Neural cell (in vitro differentiated cells): ENCODE data around the gene SND1. TPM values are rescaled to one million over a fixed set of nuclear protein-coding genes. Genes with fewer than 3 reads are reported as not detected.

Experiments
- H2AFZ ChIP-seq: fragments of 200-600, 300-800 bp; sonication (generic), shearing (Covaris generic); 2 replicates; pipeline ENCODE4 v1.6.0; 2014; ENCODE audit warnings: low read depth, mild to moderate bottlenecking, antibody characterized with exemption, low read length, moderate library complexity
- H3F3A ChIP-seq: fragments of 200-600 bp; shearing (Covaris generic); 2 replicates; pipeline ENCODE4 v1.6.1; 2016; ENCODE audit warnings: mild to moderate bottlenecking, moderate library complexity, mixed read lengths, antibody characterized with exemption, low read length; ENCODE audit not compliant: insufficient read depth, poor library complexity, severe bottlenecking
- H3K27ac ChIP-seq: fragments of 200-600, 300-800 bp; sonication (generic), shearing (Covaris generic); 2 replicates; pipeline ENCODE4 v1.5.1; 2014; ENCODE audit warnings: mild to moderate bottlenecking, low read length, moderate library complexity
- H3K27me3 ChIP-seq: fragments of 300-800, 200-600 bp; sonication (generic), shearing (Covaris generic); 2 replicates; pipeline ENCODE4 v1.6.0; 2014; ENCODE audit warnings: mild to moderate bottlenecking, low read depth, low read length, moderate library complexity; ENCODE audit not compliant: insufficient read depth
- H3K36me3 ChIP-seq: fragments of 300-800, 200-600 bp; sonication (generic), shearing (Covaris generic); 2 replicates; pipeline ENCODE4 v1.5.1; 2014; ENCODE audit warnings: mild to moderate bottlenecking, antibody characterized with exemption, low read length, moderate library complexity; ENCODE audit not compliant: insufficient read depth
- H3K4me2 ChIP-seq: fragments of 300-800, 200-600 bp; sonication (generic), shearing (Covaris generic); 2 replicates; pipeline ENCODE4 v1.6.0; 2014; ENCODE audit warnings: mild to moderate bottlenecking, low read length
- H3K4me3 ChIP-seq: fragments of 300-800, 200-600 bp; sonication (generic), shearing (Covaris generic); 2 replicates; pipeline ENCODE4 v1.5.1; 2014; ENCODE audit warnings: mild to moderate bottlenecking, low read length, moderate library complexity
- H3K79me2 ChIP-seq: fragments of 200-600 bp; shearing (Covaris generic); replicated peaks from 2 replicates; pipeline ENCODE4 v1.6.0; 2014; ENCODE audit warnings: mild to moderate bottlenecking, low read length, moderate library complexity; ENCODE audit not compliant: insufficient read depth
- H3K9ac ChIP-seq: fragments of 300-800, 200-600 bp; sonication (generic), shearing (Covaris generic); 2 replicates; pipeline ENCODE4 v1.6.1; 2016; ENCODE audit warnings: mild to moderate bottlenecking, low read length, mixed read lengths
- H3K9me2 ChIP-seq: fragments of 200-600 bp; shearing (Covaris generic); 2 replicates; pipeline ENCODE4 v1.6.1; 2016; ENCODE audit warnings: mild to moderate bottlenecking, low read length, mixed read lengths; ENCODE audit not compliant: insufficient read depth
- H3K9me3 ChIP-seq: fragments of 200-600, 300-800 bp; sonication (generic), shearing (Covaris generic); 2 replicates; pipeline ENCODE4 v1.6.1; 2016; ENCODE audit warnings: mild to moderate bottlenecking, mixed run types, low read length, moderate library complexity, mixed read lengths
- H4K20me1 ChIP-seq: fragments of 200-600 bp; shearing (Covaris generic); 2 replicates; pipeline ENCODE4 v1.6.1; 2016; ENCODE audit warnings: mild to moderate bottlenecking, mixed run types; ENCODE audit not compliant: insufficient read depth
- EP300 ChIP-seq: fragments of 450-650 bp; conservative IDR thresholded peaks from 2 replicates; pipeline ENCODE4 v1.6.1; 2014; ENCODE audit warnings: antibody characterized with exemption, mild to moderate bottlenecking, moderate library complexity; ENCODE audit not compliant: poor library complexity, severe bottlenecking
- EZH2 ChIP-seq: fragments of 200-600, 300-800 bp; shearing (Covaris generic), sonication (generic); IDR thresholded peaks from 2 replicates; pipeline ENCODE4 v1.6.1; 2014; ENCODE audit warnings: antibody characterized with exemption, low read length, borderline replicate concordance, mild to moderate bottlenecking; ENCODE audit not compliant: insufficient read depth, poor library complexity, severe bottlenecking
- MXI1 ChIP-seq: fragments of 450-650 bp; conservative IDR thresholded peaks from 2 replicates; pipeline ENCODE4 v1.6.1; 2014; ENCODE audit warnings: antibody characterized with exemption, mild to moderate bottlenecking; ENCODE audit not compliant: poor library complexity, severe bottlenecking
- POLR2AphosphoS5 ChIP-seq: IDR thresholded peaks from 2 replicates; pipeline ENCODE4 v1.6.1; 2012
- RAD21 ChIP-seq: fragments of 450-650 bp; conservative IDR thresholded peaks from 2 replicates; pipeline ENCODE4 v1.6.1; 2014; ENCODE audit warnings: antibody characterized with exemption, mild to moderate bottlenecking, moderate library complexity
- SMC3 ChIP-seq: fragments of 450-650 bp; conservative IDR thresholded peaks from 2 replicates; pipeline ENCODE4 v1.6.1; 2014; ENCODE audit warnings: antibody characterized with exemption, mild to moderate bottlenecking, moderate library complexity; ENCODE audit not compliant: poor library complexity
- TAF1 ChIP-seq: IDR thresholded peaks from 2 replicates; pipeline ENCODE4 v1.6.1; 2012; ENCODE audit warnings: low read depth
- polyA plus RNA-seq: library from polyadenylated mRNA; depleted of rRNA; stranded (reverse); fragments of >200 nt; gene quantifications from 2 replicates; pipeline ENCODE4 v1.2.3, GENCODE V29; 2014
- TF ChIP-seq, protein P1 (sequence below): IDR thresholded peaks from 2 replicates; pipeline ENCODE4 v1.6.1; 2012; ENCODE audit warnings: borderline replicate concordance
- TF ChIP-seq, protein P2 (sequence below): fragments of 450-650 bp; IDR thresholded peaks from 2 replicates; pipeline ENCODE4 v1.5.1; 2014; ENCODE audit warnings: antibody characterized with exemption, mild to moderate bottlenecking, moderate library complexity; ENCODE audit not compliant: poor library complexity, severe bottlenecking

SND1 gene
- polyA plus RNA-seq, 1 donor from 2014 or later, result 37.4 TPM

DNA sequence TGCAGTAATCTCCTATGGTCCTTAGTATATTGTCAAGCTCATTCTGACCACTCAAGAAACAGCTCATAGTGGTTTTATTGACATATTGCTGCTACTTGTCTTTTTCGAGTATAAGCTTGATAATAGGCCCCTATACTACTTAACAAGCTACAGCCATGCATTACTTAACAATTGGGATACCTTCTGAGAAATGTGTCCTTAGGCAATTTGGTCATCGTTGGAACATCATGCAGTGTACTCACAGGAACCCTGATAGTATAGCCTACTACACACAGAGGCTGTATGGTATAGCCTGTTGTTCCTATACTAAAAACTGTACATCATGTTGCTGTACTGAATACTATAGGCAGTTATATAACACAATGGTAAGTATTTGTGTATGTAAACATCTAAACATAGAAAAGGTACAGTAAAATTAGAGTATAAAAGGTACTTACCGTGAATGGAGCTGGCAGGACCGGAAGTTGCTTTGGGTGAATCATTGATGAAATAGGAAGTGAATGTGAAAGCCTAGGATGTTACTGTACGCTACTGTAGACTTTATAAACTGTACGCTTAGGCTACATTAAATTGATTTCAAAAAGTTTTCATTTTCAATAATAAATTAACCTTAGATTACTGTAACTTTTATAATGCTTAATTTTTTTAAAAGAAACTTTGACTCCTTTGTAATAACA, 218.4 kb downstream of the SND1 start:
- Histone ChIP-seq H2AFZ (no peak overlapping the region), H3K27me3 (no peaks in the 10 kb centered on the region), H3K9me2 (no peaks in the 10 kb centered on the region), H3K36me3 (no peaks in the 10 kb centered on the region), H3K9ac (no peak overlapping the region), H3K4me2 (no peak overlapping the region), H3K4me3 (no peak overlapping the region), H3K79me2 (no peaks in the 10 kb centered on the region), H3K27ac (no peak overlapping the region), H4K20me1 (no peaks in the 10 kb centered on the region), H3F3A (no peaks in the 10 kb centered on the region), H3K9me3 (no peaks in the 10 kb centered on the region)
- no peak for TF ChIP-seq RAD21
- no peak for TF ChIP-seq MXI1
- no peak for TF ChIP-seq POLR2AphosphoS5
- TF ChIP-seq, protein P1, sequence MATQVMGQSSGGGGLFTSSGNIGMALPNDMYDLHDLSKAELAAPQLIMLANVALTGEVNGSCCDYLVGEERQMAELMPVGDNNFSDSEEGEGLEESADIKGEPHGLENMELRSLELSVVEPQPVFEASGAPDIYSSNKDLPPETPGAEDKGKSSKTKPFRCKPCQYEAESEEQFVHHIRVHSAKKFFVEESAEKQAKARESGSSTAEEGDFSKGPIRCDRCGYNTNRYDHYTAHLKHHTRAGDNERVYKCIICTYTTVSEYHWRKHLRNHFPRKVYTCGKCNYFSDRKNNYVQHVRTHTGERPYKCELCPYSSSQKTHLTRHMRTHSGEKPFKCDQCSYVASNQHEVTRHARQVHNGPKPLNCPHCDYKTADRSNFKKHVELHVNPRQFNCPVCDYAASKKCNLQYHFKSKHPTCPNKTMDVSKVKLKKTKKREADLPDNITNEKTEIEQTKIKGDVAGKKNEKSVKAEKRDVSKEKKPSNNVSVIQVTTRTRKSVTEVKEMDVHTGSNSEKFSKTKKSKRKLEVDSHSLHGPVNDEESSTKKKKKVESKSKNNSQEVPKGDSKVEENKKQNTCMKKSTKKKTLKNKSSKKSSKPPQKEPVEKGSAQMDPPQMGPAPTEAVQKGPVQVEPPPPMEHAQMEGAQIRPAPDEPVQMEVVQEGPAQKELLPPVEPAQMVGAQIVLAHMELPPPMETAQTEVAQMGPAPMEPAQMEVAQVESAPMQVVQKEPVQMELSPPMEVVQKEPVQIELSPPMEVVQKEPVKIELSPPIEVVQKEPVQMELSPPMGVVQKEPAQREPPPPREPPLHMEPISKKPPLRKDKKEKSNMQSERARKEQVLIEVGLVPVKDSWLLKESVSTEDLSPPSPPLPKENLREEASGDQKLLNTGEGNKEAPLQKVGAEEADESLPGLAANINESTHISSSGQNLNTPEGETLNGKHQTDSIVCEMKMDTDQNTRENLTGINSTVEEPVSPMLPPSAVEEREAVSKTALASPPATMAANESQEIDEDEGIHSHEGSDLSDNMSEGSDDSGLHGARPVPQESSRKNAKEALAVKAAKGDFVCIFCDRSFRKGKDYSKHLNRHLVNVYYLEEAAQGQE, result no peak
- no peak for TF ChIP-seq EP300
- TF ChIP-seq TAF1, result no peak
- TF ChIP-seq, protein P2, sequence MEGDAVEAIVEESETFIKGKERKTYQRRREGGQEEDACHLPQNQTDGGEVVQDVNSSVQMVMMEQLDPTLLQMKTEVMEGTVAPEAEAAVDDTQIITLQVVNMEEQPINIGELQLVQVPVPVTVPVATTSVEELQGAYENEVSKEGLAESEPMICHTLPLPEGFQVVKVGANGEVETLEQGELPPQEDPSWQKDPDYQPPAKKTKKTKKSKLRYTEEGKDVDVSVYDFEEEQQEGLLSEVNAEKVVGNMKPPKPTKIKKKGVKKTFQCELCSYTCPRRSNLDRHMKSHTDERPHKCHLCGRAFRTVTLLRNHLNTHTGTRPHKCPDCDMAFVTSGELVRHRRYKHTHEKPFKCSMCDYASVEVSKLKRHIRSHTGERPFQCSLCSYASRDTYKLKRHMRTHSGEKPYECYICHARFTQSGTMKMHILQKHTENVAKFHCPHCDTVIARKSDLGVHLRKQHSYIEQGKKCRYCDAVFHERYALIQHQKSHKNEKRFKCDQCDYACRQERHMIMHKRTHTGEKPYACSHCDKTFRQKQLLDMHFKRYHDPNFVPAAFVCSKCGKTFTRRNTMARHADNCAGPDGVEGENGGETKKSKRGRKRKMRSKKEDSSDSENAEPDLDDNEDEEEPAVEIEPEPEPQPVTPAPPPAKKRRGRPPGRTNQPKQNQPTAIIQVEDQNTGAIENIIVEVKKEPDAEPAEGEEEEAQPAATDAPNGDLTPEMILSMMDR, result no peak
- TF ChIP-seq EZH2, result no peak
- no peak for TF ChIP-seq SMC3

DNA sequence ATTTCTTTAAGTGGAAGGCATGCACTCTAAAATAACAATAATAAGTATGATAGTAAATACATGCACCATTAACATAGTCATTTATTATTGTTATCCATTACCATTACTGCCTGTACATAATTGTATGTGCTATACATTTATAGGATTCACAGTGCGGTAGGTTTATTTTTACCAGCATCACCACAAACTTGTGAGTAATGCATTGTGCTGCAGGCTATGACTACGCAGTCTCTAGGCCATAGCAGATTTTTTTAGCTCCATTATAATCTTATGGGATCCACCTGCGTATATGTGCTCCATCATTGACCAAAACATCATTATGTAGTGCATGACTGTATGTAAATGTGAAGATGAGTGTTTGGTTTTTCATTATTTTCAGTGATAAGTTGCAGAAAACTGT, 219.2 kb downstream of the SND1 start:
- Histone ChIP-seq H3K27me3 (no peaks in the 10 kb centered on the region), H3K9ac (no peak overlapping the region), H4K20me1 (no peaks in the 10 kb centered on the region), H3K36me3 (no peaks in the 10 kb centered on the region), H3K9me3 (no peaks in the 10 kb centered on the region), H3K4me2 (no peak overlapping the region), H3K9me2 (no peaks in the 10 kb centered on the region), H2AFZ (no peak overlapping the region), H3K27ac (no peak overlapping the region), H3F3A (no peaks in the 10 kb centered on the region), H3K79me2 (no peaks in the 10 kb centered on the region), H3K4me3 (no peak overlapping the region)
- TF ChIP-seq TAF1 (no peak), RAD21 (no peak), MXI1 (no peak), SMC3 (no peak), EP300 (no peak), POLR2AphosphoS5 (no peak), EZH2 (no peak)
- TF ChIP-seq, protein P1, result no peak
- TF ChIP-seq, protein P2, result no peak
